Ovary (tissue), 9 donors: ENCODE results near the gene EBNA1BP2. TPM values are rescaled to one million over a fixed set of nuclear protein-coding genes. Genes with fewer than 3 reads are reported as not detected.

ENCODE experiments used
- DNase-seq, 5 donors: peaks; one replicate each; pipeline ENCODE4 v3.0.0-alpha.2; 2019 to 2020
- H3K27ac ChIP-seq, 2 donors: fragments of 200-600 bp; one replicate each; pipeline versions ENCODE4 v1.5.1 to v1.8.0; 2019 to 2022
- H3K27me3 ChIP-seq: fragments of 200-600 bp; one replicate; pipeline ENCODE4 v1.8.0; 2022
- H3K36me3 ChIP-seq: fragments of 200-600 bp; sonication (generic); one replicate; pipeline ENCODE4 v1.5.1; 2019
- H3K4me1 ChIP-seq: one replicate; pipeline ENCODE4 v1.8.1; 2013; ENCODE audit warnings: mild to moderate bottlenecking, moderate library complexity; ENCODE audit not compliant: insufficient read depth
- H3K4me3 ChIP-seq: fragments of 200-600 bp; sonication (generic); one replicate; pipeline ENCODE4 v1.5.1; 2017
- H3K9me3 ChIP-seq, 2 donors: fragments of 200-600 bp in 1 of 2; sonication (generic) in 1 of 2; one replicate each; pipeline versions ENCODE4 v1.5.1 to v1.8.1; 2013 to 2019; ENCODE audit warnings: mild to moderate bottlenecking in 1 of 2, moderate library complexity in 1 of 2
- EP300 ChIP-seq: sonication (generic); formaldehyde crosslinking; IDR thresholded peaks from one replicate; pipeline ENCODE4 v1.6.1; 2017; ENCODE audit warnings: antibody characterized with exemption
- POLR2A ChIP-seq: fragments of 450-650 bp; IDR thresholded peaks from one replicate; pipeline ENCODE4 v1.6.1; 2017; ENCODE audit warnings: antibody characterized with exemption, mild to moderate bottlenecking, moderate library complexity
- WGBS, 3 donors: extraction: QIAGEN DNeasy Blood & Tissue Kit in 1 of 3; methylation state at CpG; one replicate each; pipeline versions ENCODE4 v1.1.5 to v1.1.7; 2013 to 2017; 5-methylcytosine and 5-hydroxymethylcytosine counted together
- intact Hi-C, 4 donors: fragments of 100-400 bp; cut with DNase I; formaldehyde crosslinking; loops; one replicate each; pipeline versions ENCODE4 v1.11.0 to v1.15.1; 2022 to 2023
- polyA plus RNA-seq, 2 donors: library from polyadenylated mRNA; stranded (reverse); fragments of 200-250 nt in 1 of 2; fragments of 350-450 nt in 1 of 2; fragmentation: Illumina TruSeq in 1 of 2; extraction: RNeasy Lipid Tissue Mini Kit (QIAGEN cat#74804) in 1 of 2; gene quantifications; one replicate each; pipeline ENCODE4 v1.2.3, GENCODE V29; 2013 to 2014
- total RNA-seq, 7 donors: library from RNA; depleted of rRNA in 2 of 7; stranded (reverse); fragments of >200 nt in 2 of 7; fragmentation: NEBNext Ultra II Directional in 3 of 7; extraction: Animal tissue kit (Norgen Biotek cat#: 25700) in 3 of 7; gene quantifications; one replicate each; pipeline versions ENCODE4 v1.1.0 to v1.2.4, GENCODE V29; 2016 to 2023
- TF ChIP-seq, protein P1 (sequence below), 3 donors: fragments of 450-650 bp in 2 of 3; fragments of 200-600 bp in 1 of 3; IDR thresholded peaks; one replicate each; pipeline versions ENCODE4 v1.5.1 to v1.8.0; 2016 to 2022; ENCODE audit warnings: antibody characterized with exemption in 3 of 3, mild to moderate bottlenecking in 1 of 3
- donor health status: DM: no; HTN: no; CAD: no; lungs with moderate emphysema.
- donor health status: DM: no; HTN: no; CAD: no.
- donor health status: Bipolar disorder and iron deficiency.
- donor health status: DM: yes; HTN: yes; CAD: no.
- donor health status: DM: no; HTN: no; CAD: no.
- donor health status: DM: yes; HTN: yes; CAD: no.

The EBNA1BP2 gene
- total and polyA plus RNA-seq, 9 donors = 22.1 to 59.7 (median 38.5) TPM

- Histone ChIP-seq H3K36me3 (no peaks in the 10 kb centered on the region), H3K27ac (no peak overlapping the region), H3K27me3 (no peaks in the 10 kb centered on the region), H3K9me3 (no peaks in the 10 kb centered on the region), H3K4me1 (peaks cover under 1% of the 10 kb centered on the region), H3K4me3 (no peak overlapping the region)
- TF ChIP-seq EP300 (no peak), POLR2A (no peak)
- TF ChIP-seq, protein P1, sequence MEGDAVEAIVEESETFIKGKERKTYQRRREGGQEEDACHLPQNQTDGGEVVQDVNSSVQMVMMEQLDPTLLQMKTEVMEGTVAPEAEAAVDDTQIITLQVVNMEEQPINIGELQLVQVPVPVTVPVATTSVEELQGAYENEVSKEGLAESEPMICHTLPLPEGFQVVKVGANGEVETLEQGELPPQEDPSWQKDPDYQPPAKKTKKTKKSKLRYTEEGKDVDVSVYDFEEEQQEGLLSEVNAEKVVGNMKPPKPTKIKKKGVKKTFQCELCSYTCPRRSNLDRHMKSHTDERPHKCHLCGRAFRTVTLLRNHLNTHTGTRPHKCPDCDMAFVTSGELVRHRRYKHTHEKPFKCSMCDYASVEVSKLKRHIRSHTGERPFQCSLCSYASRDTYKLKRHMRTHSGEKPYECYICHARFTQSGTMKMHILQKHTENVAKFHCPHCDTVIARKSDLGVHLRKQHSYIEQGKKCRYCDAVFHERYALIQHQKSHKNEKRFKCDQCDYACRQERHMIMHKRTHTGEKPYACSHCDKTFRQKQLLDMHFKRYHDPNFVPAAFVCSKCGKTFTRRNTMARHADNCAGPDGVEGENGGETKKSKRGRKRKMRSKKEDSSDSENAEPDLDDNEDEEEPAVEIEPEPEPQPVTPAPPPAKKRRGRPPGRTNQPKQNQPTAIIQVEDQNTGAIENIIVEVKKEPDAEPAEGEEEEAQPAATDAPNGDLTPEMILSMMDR (IDR thresholded peaks at IDR 0.05) = no peak
- no peak for DNase-seq
- intact Hi-C loops = no loop called here
- 88 to 94% (median 92%) methylated on average over 6 of the region's 6 CpGs for WGBS, 3 donors
Measured at GRCh38 chr1:43153443-43153842, 18.6 kb downstream of the EBNA1BP2 start.

DNA sequence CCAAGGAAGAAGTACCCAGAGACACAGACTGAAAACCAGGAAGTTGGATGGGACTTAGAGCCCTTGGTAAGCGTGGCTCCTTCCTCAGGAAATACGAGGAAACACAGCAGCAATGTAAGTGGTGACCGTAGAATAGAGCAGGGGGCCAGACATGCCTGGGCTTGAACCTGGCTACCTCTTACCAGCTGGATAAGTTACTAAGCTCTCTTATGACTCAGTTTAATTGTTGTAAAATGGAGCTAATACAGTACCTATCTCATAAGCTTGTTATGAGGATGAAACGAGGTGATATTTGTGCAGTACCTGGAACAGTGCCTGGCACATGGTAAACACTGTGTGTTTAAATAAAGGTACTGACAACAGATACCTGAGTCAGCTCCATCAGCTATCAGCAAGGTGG lies 19.2 kb downstream of the EBNA1BP2 start:
- intact Hi-C loops = no loop called here
- DNase-seq = no peak
- no peaks in the 10 kb centered on the region for H3K36me3 ChIP-seq
- H3K27me3 ChIP-seq = no peaks in the 10 kb centered on the region
- no peaks in the 10 kb centered on the region for H3K9me3 ChIP-seq
- no peak overlapping the region for H3K27ac ChIP-seq
- H3K4me3 ChIP-seq = no peak overlapping the region
- TF ChIP-seq EP300 (no peak), POLR2A (no peak)
- TF ChIP-seq, protein P1 (IDR thresholded peaks at IDR 0.05) = no peak
- H3K4me1 ChIP-seq = peaks cover 3% of the 10 kb centered on the region
- WGBS, 3 donors = 64 to 70% (median 67%) methylated on average over 4 of the region's 4 CpGs

GRCh38 chr1:43149889-43150288 lies 22.2 kb downstream of the EBNA1BP2 start:
- WGBS, 3 donors = 72 to 82% (median 75%) methylated on average over 5 of the region's 5 CpGs
- H3K27me3 ChIP-seq = no peaks in the 10 kb centered on the region
- no peaks in the 10 kb centered on the region for H3K9me3 ChIP-seq
- intact Hi-C loops = no loop called here
- H3K36me3 ChIP-seq = no peaks in the 10 kb centered on the region
- H3K4me3 ChIP-seq = no peak overlapping the region
- no peak for DNase-seq
- TF ChIP-seq, protein P1 (IDR thresholded peaks at IDR 0.05) = no peak
- TF ChIP-seq EP300 (no peak), POLR2A (no peak)
- no peak overlapping the region for H3K27ac ChIP-seq
- H3K4me1 ChIP-seq = peaks cover 6% of the 10 kb centered on the region

GRCh38 chr1:43147625-43148327 lies 24.3 kb downstream of the EBNA1BP2 start:
- intact Hi-C loops = no loop called here
- DNase-seq = peak; percentile 71 to 87 (median 82)
- TF ChIP-seq EP300 = no peak
- TF ChIP-seq, protein P1 (IDR thresholded peaks at IDR 0.05) = no peak
- no peak for TF ChIP-seq POLR2A
- Histone ChIP-seq H3K4me1 (peaks cover 6% of the 10 kb centered on the region), H3K36me3 (no peaks in the 10 kb centered on the region), H3K27me3 (no peaks in the 10 kb centered on the region), H3K4me3 (peak overlapping the region; percentile 34), H3K9me3 (no peaks in the 10 kb centered on the region), H3K27ac (no peak overlapping the region)
- 1 to 2% (median 2%) methylated on average over 47 of the region's 47 CpGs for WGBS, 3 donors
